Colonic mucosa (tissue), 4 donors: ENCODE measurements around the gene SMAP1. TPM values are rescaled to one million over a fixed set of nuclear protein-coding genes. Genes with fewer than 3 reads are reported as not detected.
A peak's percentile ranks its signal among the peaks of the same experiment; 100 is the strongest.

Experiments
- DNase-seq: peaks from one replicate; pipeline ENCODE4 v3.0.0-alpha.2; 2020
- H3K27ac ChIP-seq: fragments of 200-600 bp; one replicate; pipeline ENCODE4 v1.8.0; 2021
- H3K27me3 ChIP-seq: fragments of 200-600 bp; one replicate; pipeline ENCODE4 v1.8.0; 2021
- H3K36me3 ChIP-seq: fragments of 200-600 bp; one replicate; pipeline ENCODE4 v1.8.0; 2021
- H3K4me1 ChIP-seq: fragments of 200-600 bp; one replicate; pipeline ENCODE4 v1.8.0; 2021; ENCODE audit warnings: mild to moderate bottlenecking
- H3K4me3 ChIP-seq: fragments of 200-600 bp; one replicate; pipeline ENCODE4 v1.8.0; 2021
- H3K9ac ChIP-seq, 2 donors: one replicate each; pipeline ENCODE4 v1.7.0; 2013; ENCODE audit warnings: control low read depth in 2 of 2, low read depth in 2 of 2, low read length in 2 of 2
- H3K9me3 ChIP-seq: fragments of 200-600 bp; one replicate; pipeline ENCODE4 v1.8.0; 2021
- CTCF ChIP-seq: fragments of 200-600 bp; IDR thresholded peaks from one replicate; pipeline ENCODE4 v1.8.0; 2022; ENCODE audit warnings: antibody characterized with exemption, mild to moderate bottlenecking
- intact Hi-C: fragments of 100-400 bp; cut with DNase I; formaldehyde crosslinking; loops from one replicate; pipeline ENCODE4 v1.14.1; 2022
- total RNA-seq, 2 donors: library from RNA; stranded (reverse); fragmentation: NEBNext Ultra II Directional in 1 of 2; extraction: Animal tissue kit (Norgen Biotek cat#: 25700) in 1 of 2; gene quantifications; one replicate each; pipeline ENCODE4 v1.2.1, GENCODE V29; 2021
- donor health status: healthy.
- donor health status: DM: no; HTN: no; CAD: no.
- donor health status: DM: no; HTN: no; CAD: no.

The SMAP1 gene
- total RNA-seq, 2 donors from 2014 or later, result 42.3 to 62.8 TPM

- intact Hi-C loops, result no loop called here
- Histone ChIP-seq H3K9ac (peak overlapping the region in 1 of 2 donors; percentile 93), H3K27me3 (no peaks in the 10 kb centered on the region), H3K4me1 (peaks cover 9% of the 10 kb centered on the region), H3K36me3 (no peaks in the 10 kb centered on the region), H3K9me3 (no peaks in the 10 kb centered on the region), H3K27ac (peak overlapping the region; percentile 93), H3K4me3 (peak overlapping the region; percentile 89)
- DNase-seq, result no peak
- TF ChIP-seq CTCF, result no peak
These were observed 1.4 kb downstream of the SMAP1 start for GRCh38 chr6:70669133-70669532.

DNA sequence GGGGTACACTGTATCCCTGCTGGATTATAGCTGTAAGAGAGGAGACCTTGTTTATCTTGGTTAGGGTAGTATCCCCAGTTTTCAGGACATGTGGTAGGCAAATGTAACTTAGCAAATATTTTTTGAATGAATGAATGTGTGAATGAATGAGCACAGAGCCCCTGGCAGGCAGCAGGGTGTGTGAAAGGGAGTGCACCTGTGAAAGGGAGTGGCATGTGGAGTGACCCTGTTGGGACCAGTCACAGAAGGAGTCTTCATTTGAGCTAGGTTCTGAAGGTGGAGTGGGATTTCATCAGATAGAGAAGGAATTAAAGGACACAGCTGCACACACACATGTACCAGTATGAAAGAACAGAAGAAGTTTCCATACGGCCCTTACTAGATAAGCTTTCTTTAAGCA is 4.9 kb downstream of the SMAP1 start:
- intact Hi-C loops, result loop anchor here (10.0 kb wide), 1 partner anchor 258 kb away; the partner anchor contains the start of gene FAM135A
- no peak for TF ChIP-seq CTCF
- peak; percentile 34 for DNase-seq

DNA sequence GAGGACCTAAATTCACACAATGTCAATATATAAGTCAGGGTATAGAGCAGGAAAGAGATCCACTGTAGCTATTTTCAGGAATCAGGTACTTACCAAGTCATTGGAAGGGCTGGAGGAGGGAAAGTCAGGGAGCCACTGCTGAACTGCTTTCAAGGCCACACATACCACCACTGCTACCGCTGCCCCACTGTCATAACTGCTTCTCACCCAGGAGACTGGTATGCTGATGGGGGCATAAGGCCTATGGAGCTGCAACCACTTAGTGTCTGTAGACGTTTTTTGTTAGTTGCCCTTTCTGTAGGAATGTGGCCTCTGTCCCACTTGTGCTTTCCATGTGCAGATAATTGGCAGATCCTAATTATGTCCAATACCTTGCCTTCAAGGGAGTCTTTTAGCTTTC is 5.4 kb downstream of the SMAP1 start:
- no peak for DNase-seq
- Histone ChIP-seq H3K36me3 (no peaks in the 10 kb centered on the region), H3K9me3 (no peaks in the 10 kb centered on the region), H3K9ac (no peak overlapping the region), H3K4me3 (no peak overlapping the region), H3K27ac (no peak overlapping the region), H3K4me1 (peaks cover 9% of the 10 kb centered on the region), H3K27me3 (no peaks in the 10 kb centered on the region)
- intact Hi-C loops, result loop anchor here (10.0 kb wide), 1 partner anchor 258 kb away; the partner anchor contains the start of gene FAM135A
- TF ChIP-seq CTCF, result no peak

More for the DNA sequence above, 4.9 kb downstream of the SMAP1 start:
- no peaks in the 10 kb centered on the region for H3K36me3 ChIP-seq
- H3K9ac ChIP-seq, result no peak overlapping the region
- H3K4me1 ChIP-seq, result peaks cover 9% of the 10 kb centered on the region
- H3K27me3 ChIP-seq, result no peaks in the 10 kb centered on the region
- H3K9me3 ChIP-seq, result no peaks in the 10 kb centered on the region
- no peak overlapping the region for H3K27ac ChIP-seq
- H3K4me3 ChIP-seq, result no peak overlapping the region

GRCh38 chr6:70673601-70674000 is 5.9 kb downstream of the SMAP1 start:
- no peak for TF ChIP-seq CTCF
- no peaks in the 10 kb centered on the region for H3K27me3 ChIP-seq
- no peak overlapping the region for H3K4me3 ChIP-seq
- no peak for DNase-seq
- peaks cover 9% of the 10 kb centered on the region for H3K4me1 ChIP-seq
- H3K27ac ChIP-seq, result no peak overlapping the region
- intact Hi-C loops, result loop anchor here (10.0 kb wide), 1 partner anchor 259 kb away; the partner anchor contains the start of gene FAM135A
- H3K9ac ChIP-seq, result no peak overlapping the region
- H3K36me3 ChIP-seq, result no peaks in the 10 kb centered on the region
- no peaks in the 10 kb centered on the region for H3K9me3 ChIP-seq

GRCh38 chr6:70675822-70676221 is 8.1 kb downstream of the SMAP1 start:
- Histone ChIP-seq H3K9ac (no peak overlapping the region), H3K27ac (no peak overlapping the region), H3K4me1 (peaks cover 4% of the 10 kb centered on the region), H3K4me3 (no peak overlapping the region), H3K27me3 (no peaks in the 10 kb centered on the region), H3K36me3 (no peaks in the 10 kb centered on the region), H3K9me3 (no peaks in the 10 kb centered on the region)
- TF ChIP-seq CTCF, result no peak
- no peak for DNase-seq
- intact Hi-C loops, result loop anchor here (10.0 kb wide), 1 partner anchor 261 kb away; the partner anchor contains the start of gene FAM135A
